Activated CD4-positive, alpha-beta memory T cell treated with anti-CD3 and anti-CD28 coated beads for 36 hours (primary cell): ENCODE data around the gene CELSR1. TPM values are rescaled to one million over a fixed set of nuclear protein-coding genes. Genes with fewer than 3 reads are reported as not detected.

Experiments
- CTCF ChIA-PET: fragments of 350-600 bp; sonication (Branson Sonifier 250); formaldehyde crosslinking; loops from one replicate; lab custom pipeline; 2021; ENCODE audit warnings: antibody characterized with exemption, inconsistent platforms; lab: Charles Lee
- POLR2A ChIA-PET: fragments of 350-600 bp; sonication (Branson Sonifier 250); formaldehyde crosslinking; loops from one replicate; lab custom pipeline; 2021; ENCODE audit warnings: antibody characterized with exemption; lab: Charles Lee
- DNase-seq: peaks from one replicate; pipeline ENCODE4 v3.0.0-alpha.2; 2020
- H3K27ac Mint-ChIP-seq: one replicate; pipeline ENCODE4 v1.8.0; 2021; ENCODE audit warnings: mixed read lengths
- H3K27me3 Mint-ChIP-seq: one replicate; pipeline ENCODE4 v1.8.0; 2021; ENCODE audit warnings: mixed read lengths
- H3K36me3 Mint-ChIP-seq: one replicate; pipeline ENCODE4 v1.8.0; 2021; ENCODE audit warnings: mixed read lengths
- H3K4me1 Mint-ChIP-seq: one replicate; pipeline ENCODE4 v1.8.0; 2021; ENCODE audit warnings: low read depth, mixed read lengths
- H3K4me3 Mint-ChIP-seq: one replicate; pipeline ENCODE4 v1.8.0; 2021; ENCODE audit warnings: mild to moderate bottlenecking, mixed read lengths
- H3K9me3 Mint-ChIP-seq: one replicate; pipeline ENCODE4 v1.8.0; 2021; ENCODE audit warnings: mixed read lengths
- intact Hi-C: fragments of 100-400 bp; cut with micrococcal nuclease; formaldehyde crosslinking; loops from one replicate; pipeline ENCODE4 v1.15.1; 2023
- total RNA-seq, 2 experiments: library from RNA; stranded (reverse); gene quantifications; one replicate each; pipeline ENCODE4 v1.2.3, GENCODE V29; 2021

CELSR1 gene
- total RNA-seq, 2 experiments from 2014 or later, result 0.24 to 0.36 TPM

- no peaks in the 10 kb centered on the region for H3K9me3 Mint-ChIP-seq
- H3K4me1 Mint-ChIP-seq, result peaks cover 2% of the 10 kb centered on the region
- H3K4me3 Mint-ChIP-seq, result no peak overlapping the region
- CTCF ChIA-PET, result no interaction called here
- H3K27ac Mint-ChIP-seq, result no peak overlapping the region
- intact Hi-C loops, result no loop called here
- POLR2A ChIA-PET, result no interaction called here
- H3K27me3 Mint-ChIP-seq, result peaks cover 2% of the 10 kb centered on the region
- no peak for DNase-seq
- H3K36me3 Mint-ChIP-seq, result peaks cover 11% of the 10 kb centered on the region
These were observed 176.5 kb downstream of the CELSR1 start for GRCh38 chr22:46360891-46361290.

DNA sequence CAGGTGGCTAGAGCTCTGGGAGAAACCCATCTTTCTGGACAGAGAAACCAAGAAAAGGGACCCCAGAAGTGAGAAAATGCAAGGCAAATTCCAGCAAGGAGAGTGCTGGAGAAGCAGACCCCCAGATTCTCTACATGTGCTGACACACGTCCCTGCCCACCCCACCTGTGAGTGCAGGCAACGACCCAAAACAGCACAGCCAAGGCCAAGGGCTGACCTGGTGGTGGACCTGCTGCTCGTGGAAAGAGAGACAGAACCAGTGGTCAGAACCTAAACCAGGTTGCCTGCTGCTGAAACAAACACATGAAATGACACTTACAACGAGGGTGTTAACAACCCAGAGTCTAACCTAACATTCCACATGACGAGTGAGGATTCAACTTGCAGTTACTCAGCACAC, 177.3 kb downstream of the CELSR1 start:
- ChIA-PET POLR2A (no interaction called here), CTCF (no interaction called here)
- DNase-seq, result no peak
- Mint-ChIP-seq H3K36me3 (peaks cover 15% of the 10 kb centered on the region), H3K27me3 (peaks cover 2% of the 10 kb centered on the region), H3K27ac (no peak overlapping the region), H3K4me1 (peaks cover 2% of the 10 kb centered on the region), H3K9me3 (no peaks in the 10 kb centered on the region), H3K4me3 (no peak overlapping the region)
- intact Hi-C loops, result no loop called here

GRCh38 chr22:46359362-46359761, 178.1 kb downstream of the CELSR1 start:
- Mint-ChIP-seq H3K36me3 (peaks cover 15% of the 10 kb centered on the region), H3K27me3 (peaks cover 2% of the 10 kb centered on the region), H3K4me1 (peaks cover 2% of the 10 kb centered on the region), H3K27ac (no peak overlapping the region), H3K9me3 (no peaks in the 10 kb centered on the region), H3K4me3 (no peak overlapping the region)
- intact Hi-C loops, result no loop called here
- POLR2A ChIA-PET, result no interaction called here
- CTCF ChIA-PET, result interaction anchor here (0.6 kb wide), 1 partner anchor 241 kb away, joined by 4 read pairs; no protein-coding TSS in a partner anchor
- no peak for DNase-seq

GRCh38 chr22:46358766-46359165, 178.7 kb downstream of the CELSR1 start:
- CTCF ChIA-PET, result interaction anchor here (0.6 to 1.9 kb wide), 2 partner anchors 9 to 240 kb away, joined by 4 to 13 read pairs; no protein-coding TSS in a partner anchor
- Mint-ChIP-seq H3K4me3 (no peak overlapping the region), H3K27ac (no peak overlapping the region), H3K9me3 (no peaks in the 10 kb centered on the region), H3K4me1 (peaks cover 2% of the 10 kb centered on the region), H3K36me3 (peaks cover 18% of the 10 kb centered on the region), H3K27me3 (peaks cover 2% of the 10 kb centered on the region)
- intact Hi-C loops, result no loop called here
- POLR2A ChIA-PET, result no interaction called here
- no peak for DNase-seq

- CTCF ChIA-PET, result interaction anchor here (1.9 kb wide), 1 partner anchor 10 kb away, joined by 13 read pairs; no protein-coding TSS in a partner anchor
- intact Hi-C loops, result no loop called here
- Mint-ChIP-seq H3K9me3 (no peaks in the 10 kb centered on the region), H3K4me1 (peaks cover 2% of the 10 kb centered on the region), H3K36me3 (peaks cover 21% of the 10 kb centered on the region), H3K27ac (no peak overlapping the region), H3K4me3 (no peak overlapping the region), H3K27me3 (peaks cover 2% of the 10 kb centered on the region)
- POLR2A ChIA-PET, result no interaction called here
- DNase-seq, result no peak
These were observed 179.5 kb downstream of the CELSR1 start for GRCh38 chr22:46357711-46358520.

GRCh38 chr22:46356496-46357480, 180.6 kb downstream of the CELSR1 start:
- DNase-seq, result no peak
- no peak overlapping the region for H3K4me3 Mint-ChIP-seq
- H3K9me3 Mint-ChIP-seq, result no peaks in the 10 kb centered on the region
- H3K27ac Mint-ChIP-seq, result no peak overlapping the region
- peaks cover 32% of the 10 kb centered on the region for H3K36me3 Mint-ChIP-seq
- ChIA-PET POLR2A (interaction anchor here (0.6 kb wide), 1 partner anchor 40 kb away, joined by 4 read pairs; no protein-coding TSS in a partner anchor), CTCF (interaction anchor here (0.6 to 1.9 kb wide), 6 partner anchors 11 to 185 kb away, joined by 3 to 13 read pairs (median 4); no protein-coding TSS in a partner anchor)
- H3K4me1 Mint-ChIP-seq, result no peaks in the 10 kb centered on the region
- intact Hi-C loops, result no loop called here
- no peaks in the 10 kb centered on the region for H3K27me3 Mint-ChIP-seq

- Mint-ChIP-seq H3K36me3 (peaks cover 34% of the 10 kb centered on the region), H3K9me3 (no peaks in the 10 kb centered on the region), H3K27me3 (no peaks in the 10 kb centered on the region), H3K27ac (no peak overlapping the region), H3K4me1 (no peaks in the 10 kb centered on the region), H3K4me3 (no peak overlapping the region)
- CTCF ChIA-PET, result interaction anchor here (0.6 to 1.4 kb wide), 6 partner anchors 12 to 186 kb away, joined by 3 to 5 read pairs (median 3); no protein-coding TSS in a partner anchor
- POLR2A ChIA-PET, result no interaction called here
- DNase-seq, result no peak
- intact Hi-C loops, result no loop called here
These were observed 181.4 kb downstream of the CELSR1 start for GRCh38 chr22:46355996-46356471.

DNA sequence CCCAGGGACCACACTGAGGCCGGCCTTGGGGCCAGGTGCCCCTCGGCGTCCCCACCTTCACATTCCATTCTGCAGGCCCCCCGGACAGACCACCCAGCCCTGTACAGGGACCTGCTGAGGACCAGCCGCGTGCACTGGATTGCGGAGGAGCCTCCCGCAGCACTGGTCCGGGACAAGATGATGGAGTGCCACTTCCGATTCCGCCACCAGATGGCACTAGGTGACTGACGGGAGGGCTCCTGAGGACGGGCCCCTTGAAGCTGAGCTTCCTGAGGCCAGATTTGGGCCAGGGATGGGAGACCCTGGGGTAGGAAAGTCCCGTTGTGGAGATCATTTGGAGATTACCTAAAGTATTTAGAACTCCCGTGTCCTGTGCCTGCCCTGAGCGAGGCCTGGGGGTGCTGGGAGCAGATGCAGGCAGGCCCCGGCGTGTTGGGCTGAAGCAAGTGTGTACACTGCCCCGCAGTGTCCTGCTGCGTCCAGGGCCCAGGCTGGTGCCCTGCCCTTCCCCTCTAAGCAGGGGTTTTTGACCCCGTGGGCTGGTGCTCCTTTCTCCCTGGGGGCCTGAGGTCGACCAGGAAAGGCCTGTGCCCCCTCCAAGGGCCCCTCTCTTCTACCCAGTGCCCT, 181.9 kb downstream of the CELSR1 start:
- ChIA-PET POLR2A (no interaction called here), CTCF (interaction anchor here (0.9 to 1.4 kb wide), 3 partner anchors 12 to 29 kb away, joined by 3 read pairs; no protein-coding TSS in a partner anchor)
- peak; percentile 69 for DNase-seq
- Mint-ChIP-seq H3K36me3 (peaks cover 38% of the 10 kb centered on the region), H3K9me3 (no peaks in the 10 kb centered on the region), H3K27ac (no peak overlapping the region), H3K4me3 (no peak overlapping the region), H3K4me1 (no peaks in the 10 kb centered on the region), H3K27me3 (no peaks in the 10 kb centered on the region)
- intact Hi-C loops, result no loop called here

DNA sequence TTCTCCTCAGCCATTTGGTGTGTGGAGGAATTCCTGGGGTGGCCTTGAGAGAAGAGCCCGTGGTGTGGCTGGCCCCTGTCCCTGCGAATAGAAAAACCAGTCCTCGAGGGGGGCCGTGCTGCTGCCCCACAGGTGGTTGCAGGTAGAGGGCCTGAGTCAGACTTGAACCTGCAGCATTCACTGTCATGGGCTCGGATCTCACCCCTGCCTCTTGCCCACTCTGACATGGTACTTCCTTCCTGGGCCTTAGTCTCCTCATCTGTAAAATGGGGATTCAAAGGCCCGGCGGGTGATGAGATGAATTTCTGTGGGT, 182.5 kb downstream of the CELSR1 start:
- intact Hi-C loops, result no loop called here
- CTCF ChIA-PET, result interaction anchor here (0.9 to 1.4 kb wide), 2 partner anchors 13 to 19 kb away, joined by 3 read pairs; no protein-coding TSS in a partner anchor
- Mint-ChIP-seq H3K4me3 (no peak overlapping the region), H3K36me3 (peaks cover 39% of the 10 kb centered on the region), H3K27ac (no peak overlapping the region), H3K9me3 (no peaks in the 10 kb centered on the region), H3K4me1 (no peaks in the 10 kb centered on the region), H3K27me3 (no peaks in the 10 kb centered on the region)
- DNase-seq, result no peak
- POLR2A ChIA-PET, result no interaction called here

DNA sequence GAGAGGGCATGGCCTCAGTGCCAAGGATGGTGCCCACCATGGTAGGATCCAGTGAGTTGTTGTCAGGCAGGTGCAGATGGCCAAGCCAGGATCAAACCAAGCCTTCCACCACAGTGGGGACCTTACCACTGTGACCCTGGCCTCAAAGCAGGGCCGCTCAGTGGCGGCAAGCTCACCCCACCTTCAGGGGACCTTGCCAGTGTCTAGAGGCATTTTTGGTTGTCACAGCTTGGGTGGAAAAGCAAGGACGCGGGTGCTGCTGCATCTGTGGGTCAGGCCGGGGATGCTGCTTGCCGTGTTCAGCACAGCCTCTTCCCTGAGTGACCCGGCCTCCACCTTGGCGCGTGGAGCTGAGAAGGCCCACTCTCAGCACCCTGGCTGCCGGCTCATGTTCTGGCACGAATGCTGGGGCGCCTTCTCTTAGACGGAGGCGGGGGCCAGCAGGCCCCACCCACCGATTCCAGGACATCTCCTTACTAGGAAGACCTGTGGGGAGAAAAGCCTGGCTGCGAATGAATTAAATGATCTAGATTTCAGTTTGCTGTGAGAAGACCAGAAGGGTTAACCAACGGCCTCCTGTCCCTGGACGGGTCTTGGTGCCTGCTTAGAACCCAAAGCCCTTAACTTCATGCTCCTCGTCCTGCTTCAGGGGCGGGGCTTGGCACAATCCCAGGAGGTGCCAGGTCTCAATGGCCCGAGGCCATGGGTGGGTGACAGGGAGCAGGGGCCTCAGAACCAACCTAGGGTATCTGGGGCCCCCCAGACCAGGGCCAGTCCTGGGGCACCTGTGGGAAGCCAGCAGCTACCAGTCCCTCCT, 183.0 kb downstream of the CELSR1 start:
- Mint-ChIP-seq H3K9me3 (no peaks in the 10 kb centered on the region), H3K27me3 (no peaks in the 10 kb centered on the region), H3K36me3 (peaks cover 42% of the 10 kb centered on the region), H3K4me1 (no peaks in the 10 kb centered on the region), H3K4me3 (no peak overlapping the region), H3K27ac (no peak overlapping the region)
- ChIA-PET POLR2A (no interaction called here), CTCF (no interaction called here)
- intact Hi-C loops, result no loop called here
- DNase-seq, result no peak
